Progenitor cell of endocrine pancreas (in vitro differentiated cells): ENCODE results near the gene LHFPL2. TPM values are rescaled to one million over a fixed set of nuclear protein-coding genes. Genes with fewer than 3 reads are reported as not detected.

Experiments used
- DNase-seq: peaks from one replicate; pipeline ENCODE4 v3.0.0; 2021; ENCODE audit warnings: low spot score; ENCODE audit not compliant: unreplicated experiment
- H3K27ac Mint-ChIP-seq: 2 replicates; pipeline ENCODE4 v1.8.0; 2021; ENCODE audit warnings: mild to moderate bottlenecking, moderate library complexity, mixed read lengths
- H3K27me3 Mint-ChIP-seq: 2 replicates; pipeline ENCODE4 v1.8.0; 2021; ENCODE audit warnings: mixed read lengths
- H3K36me3 Mint-ChIP-seq: 2 replicates; pipeline ENCODE4 v1.8.0; 2022; ENCODE audit warnings: mixed read lengths; ENCODE audit not compliant: insufficient read depth
- H3K4me1 Mint-ChIP-seq: 2 replicates; pipeline ENCODE4 v1.8.0; 2021; ENCODE audit warnings: low read depth, mixed read lengths
- H3K4me3 Mint-ChIP-seq: 2 replicates; pipeline ENCODE4 v1.8.0; 2021; ENCODE audit warnings: low read depth, mild to moderate bottlenecking, moderate library complexity, mixed read lengths
- H3K9me3 Mint-ChIP-seq: 2 replicates; pipeline ENCODE4 v1.8.0; 2021; ENCODE audit warnings: low read depth, mixed read lengths
- total RNA-seq: library from RNA; stranded (reverse); gene quantifications from 2 replicates; pipeline ENCODE4 v1.2.1, GENCODE V29; 2021
- TF ChIP-seq, protein P1 (sequence below): fragments of 200-600 bp; sonication (generic); IDR thresholded peaks from one replicate; pipeline ENCODE4 v1.5.0; 2021; ENCODE audit warnings: antibody characterized with exemption, mild to moderate bottlenecking; ENCODE audit not compliant: unreplicated experiment

Gene LHFPL2
- total RNA-seq, 1 donor from 2014 or later = 15.0 TPM

GRCh38 chr5:78514427-78515330 lies 133.9 kb downstream of the LHFPL2 start:
- Mint-ChIP-seq H3K36me3 (peaks cover 6% of the 10 kb centered on the region), H3K4me1 (peaks cover 19% of the 10 kb centered on the region), H3K27ac (no peak overlapping the region), H3K27me3 (peaks cover 68% of the 10 kb centered on the region), H3K9me3 (no peaks in the 10 kb centered on the region), H3K4me3 (no peak overlapping the region)
- TF ChIP-seq, protein P1, sequence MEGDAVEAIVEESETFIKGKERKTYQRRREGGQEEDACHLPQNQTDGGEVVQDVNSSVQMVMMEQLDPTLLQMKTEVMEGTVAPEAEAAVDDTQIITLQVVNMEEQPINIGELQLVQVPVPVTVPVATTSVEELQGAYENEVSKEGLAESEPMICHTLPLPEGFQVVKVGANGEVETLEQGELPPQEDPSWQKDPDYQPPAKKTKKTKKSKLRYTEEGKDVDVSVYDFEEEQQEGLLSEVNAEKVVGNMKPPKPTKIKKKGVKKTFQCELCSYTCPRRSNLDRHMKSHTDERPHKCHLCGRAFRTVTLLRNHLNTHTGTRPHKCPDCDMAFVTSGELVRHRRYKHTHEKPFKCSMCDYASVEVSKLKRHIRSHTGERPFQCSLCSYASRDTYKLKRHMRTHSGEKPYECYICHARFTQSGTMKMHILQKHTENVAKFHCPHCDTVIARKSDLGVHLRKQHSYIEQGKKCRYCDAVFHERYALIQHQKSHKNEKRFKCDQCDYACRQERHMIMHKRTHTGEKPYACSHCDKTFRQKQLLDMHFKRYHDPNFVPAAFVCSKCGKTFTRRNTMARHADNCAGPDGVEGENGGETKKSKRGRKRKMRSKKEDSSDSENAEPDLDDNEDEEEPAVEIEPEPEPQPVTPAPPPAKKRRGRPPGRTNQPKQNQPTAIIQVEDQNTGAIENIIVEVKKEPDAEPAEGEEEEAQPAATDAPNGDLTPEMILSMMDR = no peak
- DNase-seq = no peak

- H3K4me3 Mint-ChIP-seq = no peak overlapping the region
- DNase-seq = no peak
- peaks cover 6% of the 10 kb centered on the region for H3K36me3 Mint-ChIP-seq
- H3K27me3 Mint-ChIP-seq = peaks cover 65% of the 10 kb centered on the region
- no peaks in the 10 kb centered on the region for H3K9me3 Mint-ChIP-seq
- H3K27ac Mint-ChIP-seq = no peak overlapping the region
- H3K4me1 Mint-ChIP-seq = peaks cover 25% of the 10 kb centered on the region
- TF ChIP-seq, protein P1 = no peak
These were observed 135.1 kb downstream of the LHFPL2 start for GRCh38 chr5:78513441-78513840.

DNA sequence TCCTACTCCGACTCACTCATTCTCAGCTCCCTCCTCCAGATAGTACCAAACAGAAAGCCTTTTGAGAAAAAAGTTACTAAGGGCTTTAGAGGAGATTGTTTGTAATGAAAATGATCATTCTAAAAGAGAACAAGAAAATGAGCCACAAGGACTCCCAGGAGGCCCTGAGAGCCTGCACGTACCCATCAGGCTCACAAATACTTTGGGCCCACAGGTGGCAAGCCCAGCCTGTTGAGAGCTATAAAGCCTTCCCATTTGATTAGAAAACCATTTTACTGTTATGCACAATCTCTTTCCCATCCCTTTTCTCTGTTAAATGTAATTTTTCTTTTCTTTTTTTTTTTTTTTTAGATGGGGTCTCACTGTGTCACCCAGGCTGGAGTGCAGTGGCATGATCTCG lies 136.1 kb downstream of the LHFPL2 start:
- H3K27ac Mint-ChIP-seq = no peak overlapping the region
- peaks cover 31% of the 10 kb centered on the region for H3K4me1 Mint-ChIP-seq
- TF ChIP-seq, protein P1 = no peak
- no peak overlapping the region for H3K4me3 Mint-ChIP-seq
- peaks cover 60% of the 10 kb centered on the region for H3K27me3 Mint-ChIP-seq
- no peak for DNase-seq
- no peaks in the 10 kb centered on the region for H3K9me3 Mint-ChIP-seq
- H3K36me3 Mint-ChIP-seq = peaks cover 5% of the 10 kb centered on the region

DNA sequence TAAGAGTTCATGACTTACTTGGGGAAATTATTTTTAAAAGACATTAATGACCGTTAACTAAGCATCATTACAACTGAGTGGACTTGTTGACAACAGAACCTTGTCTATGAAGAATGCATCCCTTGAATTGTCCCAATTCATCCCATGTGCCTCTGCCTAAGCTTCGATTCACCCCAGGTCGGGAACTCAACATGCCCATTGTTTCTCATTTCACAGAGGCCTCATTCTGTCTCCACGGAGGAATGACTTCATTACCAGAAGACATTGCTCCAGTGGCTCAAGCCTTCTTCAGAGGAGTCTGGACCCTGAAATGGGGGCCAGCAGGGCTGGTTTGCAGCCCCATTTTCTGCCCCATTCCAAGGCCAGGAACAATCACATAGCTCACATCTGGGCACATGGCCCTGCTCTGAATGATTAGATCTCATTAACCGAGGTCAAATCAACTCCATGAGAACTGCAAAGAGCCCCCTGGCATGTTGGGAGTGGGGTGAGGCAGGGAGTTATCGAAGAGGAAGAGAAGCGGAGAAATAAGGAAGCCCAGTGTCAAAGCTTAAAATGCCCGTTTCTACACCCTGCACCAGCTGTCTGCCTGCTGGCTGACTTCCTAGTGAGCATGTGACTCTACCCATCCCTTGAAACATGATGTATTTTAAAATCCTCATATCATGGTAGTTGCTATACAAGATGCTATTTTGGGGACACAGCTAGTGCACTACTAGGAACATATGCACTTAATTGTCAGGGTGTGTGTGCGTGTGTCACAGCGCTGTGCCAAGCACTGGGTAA lies 137.3 kb downstream of the LHFPL2 start:
- Mint-ChIP-seq H3K4me1 (peaks cover 37% of the 10 kb centered on the region), H3K4me3 (no peak overlapping the region), H3K9me3 (no peaks in the 10 kb centered on the region), H3K27ac (no peak overlapping the region), H3K36me3 (peaks cover 2% of the 10 kb centered on the region), H3K27me3 (peaks cover 53% of the 10 kb centered on the region)
- TF ChIP-seq, protein P1 = no peak
- DNase-seq = no peak
